HG03520 (cell line): ENCODE measurements around the gene ZNF592.
A peak's percentile ranks its signal among the peaks of the same experiment; 100 is the strongest.
"Not testable (repeated sequence)": the region's sequence is repeated elsewhere in the genome, so short reads cannot be mapped to it uniquely, and the experiment has no call there.

Experiments
- ATAC-seq: cut with Tn5 transposase; IDR thresholded peaks from one replicate; pipeline ENCODE4 v1.9.1; 2021; ENCODE audit warnings: mild to moderate bottlenecking, moderate library complexity; ENCODE audit not compliant: unreplicated experiment

The ZNF592 gene

GRCh38 chr15:84747416-84748273, 747 bp upstream of the ZNF592 start:
- ATAC-seq = peak; percentile 40

- no peak for ATAC-seq
These were observed 959 bp downstream of the ZNF592 start for GRCh38 chr15:84749111-84749991.

- peak; percentile 22 for ATAC-seq
These were observed 2.2 kb downstream of the ZNF592 start for GRCh38 chr15:84750583-84751092.

DNA sequence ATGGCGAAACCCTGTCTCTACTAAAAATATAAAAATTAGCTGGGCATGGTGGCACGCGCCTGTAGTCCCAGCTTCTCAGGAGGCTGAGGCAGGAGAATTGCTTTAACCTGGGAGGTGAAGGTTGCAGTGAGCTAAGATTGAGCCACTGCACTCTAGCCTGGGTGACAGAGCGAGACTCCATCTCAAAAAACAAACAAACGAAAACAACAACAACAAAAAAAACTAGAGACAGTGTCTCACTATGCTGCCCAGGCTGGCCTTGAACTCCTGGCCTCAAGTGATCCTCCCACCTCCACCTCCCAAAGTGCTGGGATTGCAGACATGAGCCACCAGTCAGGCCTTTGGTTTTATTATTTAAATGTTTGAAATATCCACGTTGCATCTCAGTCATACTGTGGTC, 3.3 kb downstream of the ZNF592 start:
- ATAC-seq = not testable (repeated sequence)

- ATAC-seq = no peak
These were observed 3.8 kb downstream of the ZNF592 start for GRCh38 chr15:84752195-84752594.

DNA sequence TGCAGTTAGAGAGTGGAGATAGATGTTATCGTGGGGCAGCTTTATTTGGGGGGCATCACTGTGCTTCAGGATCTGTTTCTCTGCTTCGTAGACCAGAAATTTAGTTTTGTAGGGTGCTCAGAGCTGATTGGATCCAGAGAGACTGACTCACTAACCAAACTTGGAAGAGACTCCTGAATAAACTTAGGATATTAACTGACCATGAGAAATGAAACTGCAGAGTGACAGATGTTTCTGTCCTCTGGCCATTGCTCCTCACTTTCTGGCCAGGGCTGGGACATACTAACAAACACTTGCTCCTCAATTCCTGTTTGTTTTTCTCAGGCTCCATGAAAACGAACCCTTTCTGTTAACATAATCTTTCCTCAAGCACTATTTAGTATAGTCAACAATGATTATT, 4.3 kb downstream of the ZNF592 start:
- ATAC-seq = no peak

DNA sequence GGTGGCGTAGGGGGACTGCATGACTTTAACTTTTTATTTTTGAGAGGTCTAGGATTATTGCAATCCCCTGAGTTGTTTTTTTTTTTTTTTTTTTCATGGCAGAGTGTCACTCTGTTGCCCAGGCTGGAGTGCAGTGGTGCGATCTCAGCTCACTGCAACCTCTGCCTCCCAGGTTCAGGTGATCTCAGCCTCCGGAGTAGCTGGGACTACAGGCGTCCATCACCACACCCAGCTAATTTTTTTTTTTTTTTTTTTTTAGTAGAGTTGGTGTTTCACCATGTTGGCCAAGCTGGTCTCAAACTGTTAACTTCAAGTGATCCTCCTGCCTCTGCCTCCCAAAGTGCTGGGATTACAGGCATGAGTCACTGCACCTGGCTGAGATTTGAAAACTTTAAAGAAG, 6.5 kb downstream of the ZNF592 start:
- not testable (repeated sequence) for ATAC-seq

GRCh38 chr15:84755736-84756527, 7.5 kb downstream of the ZNF592 start:
- no peak for ATAC-seq

DNA sequence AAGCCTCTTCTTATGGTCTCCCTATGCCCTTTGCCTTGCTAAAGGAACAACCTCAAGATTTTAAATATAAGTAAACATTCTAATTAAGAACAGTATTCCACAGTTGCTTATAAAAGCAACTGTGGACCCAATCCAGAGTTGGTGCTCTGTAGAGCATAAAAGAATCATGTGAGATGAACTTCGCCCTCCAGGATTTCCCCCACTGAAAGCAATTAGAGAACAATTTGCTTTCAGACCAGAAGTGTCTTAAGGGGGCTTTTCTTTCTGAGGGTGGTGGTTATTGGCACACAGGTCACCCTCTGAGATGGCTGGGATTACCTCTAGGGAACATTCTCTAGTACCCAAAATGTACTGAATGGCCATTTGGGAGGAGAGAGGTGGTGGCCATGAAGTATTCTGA, 10.6 kb downstream of the ZNF592 start:
- ATAC-seq = no peak

GRCh38 chr15:84760219-84760618, 11.8 kb downstream of the ZNF592 start:
- no peak for ATAC-seq

- ATAC-seq = no peak
These were observed 13.3 kb downstream of the ZNF592 start for GRCh38 chr15:84761607-84762131.

DNA sequence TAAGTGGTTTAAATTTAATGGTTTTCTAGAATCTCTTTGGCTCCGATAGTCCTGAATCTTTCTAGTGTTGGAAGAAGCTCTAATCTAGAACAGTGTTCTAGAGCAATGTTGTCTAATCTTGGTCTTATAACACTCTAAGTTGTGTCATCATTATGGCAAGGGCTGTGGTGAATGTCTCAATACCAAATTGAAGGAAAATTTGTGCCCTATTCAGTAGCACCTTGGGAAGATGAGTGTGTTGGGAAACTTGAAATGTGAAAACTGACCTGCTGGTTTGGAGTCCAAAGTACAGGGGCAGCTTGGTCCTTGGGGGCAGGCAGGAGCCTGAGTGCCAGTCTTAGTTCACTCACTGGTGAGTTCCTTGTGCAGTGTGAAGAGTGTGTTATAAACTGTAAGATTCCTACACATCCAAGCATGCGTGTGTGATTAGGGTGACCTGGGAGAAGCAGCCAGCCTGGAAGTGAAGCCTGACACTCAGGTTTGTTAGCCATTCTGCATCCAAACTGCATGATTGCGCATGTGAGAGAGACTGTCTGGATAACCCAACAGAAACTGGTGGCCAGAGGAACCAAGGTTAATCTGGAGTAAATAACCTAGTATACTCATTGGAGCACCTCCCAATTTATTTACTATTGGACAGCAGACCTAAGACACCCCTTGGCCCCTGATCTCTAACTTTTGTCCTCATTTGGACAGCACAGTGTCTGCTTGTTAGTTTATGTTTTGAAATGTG, 14.6 kb downstream of the ZNF592 start:
- ATAC-seq = no peak

DNA sequence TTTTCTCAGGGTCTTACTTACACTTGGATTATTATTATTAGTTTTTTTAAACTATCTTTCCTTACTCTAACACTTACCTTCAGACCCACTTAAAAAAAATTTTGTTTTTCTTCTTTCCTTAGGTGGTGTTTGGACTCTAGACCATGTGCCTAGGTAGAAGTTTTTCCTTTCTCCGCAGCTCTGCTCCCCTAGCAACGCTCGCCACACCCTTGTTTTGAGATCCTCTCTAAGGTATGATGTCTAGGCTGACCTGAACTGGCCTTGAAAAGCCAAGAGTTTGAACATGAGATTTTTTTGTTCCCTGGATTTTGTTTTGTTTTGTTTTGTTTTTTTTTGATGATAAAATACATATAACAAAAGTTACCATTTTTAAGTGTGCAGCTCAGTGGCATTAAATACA, 16.2 kb downstream of the ZNF592 start:
- no peak for ATAC-seq

- no peak for ATAC-seq
These were observed 16.6 kb downstream of the ZNF592 start for GRCh38 chr15:84764989-84765388.

DNA sequence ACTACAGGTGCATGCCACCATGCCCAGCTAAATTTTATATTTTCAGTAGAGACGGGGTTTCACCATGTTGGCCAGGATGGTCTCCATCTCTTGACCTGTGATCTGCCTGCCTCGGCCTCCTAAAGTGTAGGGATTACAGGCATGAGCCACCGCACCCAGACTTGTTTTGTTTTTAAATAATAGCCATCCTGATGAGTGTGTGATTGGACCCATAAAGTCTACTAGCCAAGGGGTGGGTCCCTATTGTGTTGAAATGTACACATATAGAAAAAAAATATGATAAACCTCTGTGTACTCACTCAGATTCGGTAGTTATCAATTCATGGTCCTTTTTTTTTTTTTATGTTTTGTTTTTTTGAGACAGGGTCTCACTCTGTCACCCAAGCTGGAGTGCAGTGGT, 17.3 kb downstream of the ZNF592 start:
- ATAC-seq = no peak

- ATAC-seq = no peak
These were observed 18.2 kb downstream of the ZNF592 start for GRCh38 chr15:84766461-84767035.

GRCh38 chr15:84772031-84772430, 23.6 kb downstream of the ZNF592 start:
- ATAC-seq = no peak

- ATAC-seq = no peak
These were observed 24.1 kb downstream of the ZNF592 start for GRCh38 chr15:84772467-84772866.

DNA sequence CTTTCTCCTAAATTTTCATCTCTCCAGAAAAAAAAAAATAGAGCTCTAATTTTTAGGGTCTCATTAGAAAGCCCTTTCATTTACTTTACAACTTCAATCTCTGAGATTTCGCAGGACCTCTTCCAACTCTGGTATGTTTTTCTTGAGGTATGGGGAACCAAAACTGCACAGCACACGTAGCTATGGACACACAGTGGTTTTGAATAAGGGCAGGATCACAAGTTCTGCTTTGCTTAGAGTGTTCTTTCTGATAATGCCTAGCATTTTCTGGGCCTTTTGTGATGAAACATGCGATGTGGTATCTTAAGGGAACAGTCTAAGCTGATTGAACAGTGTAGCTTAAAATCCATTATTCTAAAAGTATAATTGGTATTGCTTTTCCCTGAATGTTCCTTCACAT, 25.3 kb downstream of the ZNF592 start:
- ATAC-seq = no peak
